ENCODE measurements around the gene DDX51.

GRCh38 chr12:132132609-132133430 lies 11.3 kb downstream of the DDX51 start:
- TF ChIP-seq, protein P1, sequence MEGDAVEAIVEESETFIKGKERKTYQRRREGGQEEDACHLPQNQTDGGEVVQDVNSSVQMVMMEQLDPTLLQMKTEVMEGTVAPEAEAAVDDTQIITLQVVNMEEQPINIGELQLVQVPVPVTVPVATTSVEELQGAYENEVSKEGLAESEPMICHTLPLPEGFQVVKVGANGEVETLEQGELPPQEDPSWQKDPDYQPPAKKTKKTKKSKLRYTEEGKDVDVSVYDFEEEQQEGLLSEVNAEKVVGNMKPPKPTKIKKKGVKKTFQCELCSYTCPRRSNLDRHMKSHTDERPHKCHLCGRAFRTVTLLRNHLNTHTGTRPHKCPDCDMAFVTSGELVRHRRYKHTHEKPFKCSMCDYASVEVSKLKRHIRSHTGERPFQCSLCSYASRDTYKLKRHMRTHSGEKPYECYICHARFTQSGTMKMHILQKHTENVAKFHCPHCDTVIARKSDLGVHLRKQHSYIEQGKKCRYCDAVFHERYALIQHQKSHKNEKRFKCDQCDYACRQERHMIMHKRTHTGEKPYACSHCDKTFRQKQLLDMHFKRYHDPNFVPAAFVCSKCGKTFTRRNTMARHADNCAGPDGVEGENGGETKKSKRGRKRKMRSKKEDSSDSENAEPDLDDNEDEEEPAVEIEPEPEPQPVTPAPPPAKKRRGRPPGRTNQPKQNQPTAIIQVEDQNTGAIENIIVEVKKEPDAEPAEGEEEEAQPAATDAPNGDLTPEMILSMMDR (IDR thresholded peaks at IDR 0.05): no peak
- TF ChIP-seq POLR2A (IDR thresholded peaks at IDR 0.05) (no peak), EP300 (IDR thresholded peaks at IDR 0.05) (no peak)

Data from upper lobe of left lung (tissue), 4 donors.